NCI-H524 treated with DMSO at 0.1 percent for 48 hours (cell line): ENCODE measurements around the gene NLRP3.
A peak's percentile ranks its signal among the peaks of the same experiment; 100 is the strongest.

Experiments
- DNase-seq: peaks from one replicate; lab custom pipeline; 2025; lab: John Stamatoyannopoulos, UW

Gene NLRP3

DNA sequence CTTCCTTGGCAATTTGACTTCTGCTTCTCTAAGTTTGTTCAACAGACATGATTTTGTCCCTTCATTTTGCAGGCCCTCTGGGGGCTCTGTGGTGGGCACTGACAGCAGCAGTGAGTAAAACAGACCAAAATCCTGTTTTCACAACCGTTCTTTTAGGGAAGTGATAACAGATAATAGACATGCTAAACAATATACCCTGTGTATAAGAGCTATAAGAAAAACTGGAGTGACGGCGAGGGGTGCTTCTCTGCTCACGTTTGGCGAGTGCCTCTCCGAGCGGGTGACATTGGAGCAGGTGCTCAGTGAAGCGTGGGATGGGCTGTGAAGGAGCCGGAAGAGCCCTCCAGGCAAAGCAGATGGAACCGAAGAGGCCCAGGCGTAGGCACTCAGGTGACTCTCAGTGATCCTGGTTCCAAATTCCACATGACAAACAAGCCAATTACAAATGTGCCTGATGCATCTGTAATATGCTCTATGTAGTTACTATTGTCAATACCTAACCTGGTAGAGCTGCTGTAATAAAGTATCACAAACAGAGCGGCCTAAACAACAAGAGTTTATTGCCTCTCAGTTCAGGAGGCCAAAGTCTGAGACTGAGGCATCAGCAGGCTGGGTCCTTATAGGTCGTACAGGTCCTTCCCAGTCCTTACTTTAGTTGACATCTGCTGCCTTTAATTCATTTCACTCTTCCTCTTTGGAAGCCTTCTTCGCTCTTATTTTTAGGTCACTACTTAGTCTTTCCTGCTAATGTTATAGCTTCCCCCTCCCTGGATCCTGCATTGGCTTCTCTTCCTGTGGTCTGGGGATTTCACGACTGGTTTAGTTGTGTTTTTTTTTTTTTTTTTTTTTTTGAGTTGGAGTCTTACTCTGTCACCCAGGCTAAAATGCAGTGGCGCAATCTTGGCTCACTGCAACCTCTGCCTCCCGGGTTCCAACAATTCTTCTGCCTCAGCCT is 21.9 kb downstream of the NLRP3 start:
- DNase-seq: no peak

DNA sequence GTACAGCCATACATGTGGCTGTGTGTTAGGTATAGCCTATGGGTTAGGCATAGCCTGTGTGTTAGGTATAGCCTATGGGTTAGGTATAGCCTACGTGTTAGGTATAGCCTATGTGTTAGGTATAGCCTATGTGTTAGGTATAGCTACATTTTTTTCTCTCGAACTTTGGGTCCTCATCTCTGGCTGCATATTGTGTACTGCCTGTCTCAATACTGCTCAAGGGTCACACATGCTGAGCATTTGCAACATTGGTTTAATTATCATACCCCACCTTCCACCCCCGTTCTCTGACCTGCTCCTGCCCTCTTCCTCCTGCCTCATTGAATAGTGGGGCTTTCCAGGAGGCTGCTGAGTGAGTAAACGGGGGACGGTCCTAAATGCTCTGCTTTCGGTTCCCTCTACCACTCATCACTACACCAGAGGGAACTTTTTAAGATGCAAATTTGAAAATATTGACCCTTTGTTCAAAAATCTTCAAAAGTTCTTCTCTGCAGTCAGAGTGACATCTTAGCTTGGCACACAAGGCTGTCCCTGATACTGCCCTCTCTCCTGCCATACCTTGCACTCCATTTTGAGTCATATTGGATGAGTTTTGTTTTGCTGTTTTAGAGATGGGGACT is 24.1 kb downstream of the NLRP3 start:
- DNase-seq: no peak

DNA sequence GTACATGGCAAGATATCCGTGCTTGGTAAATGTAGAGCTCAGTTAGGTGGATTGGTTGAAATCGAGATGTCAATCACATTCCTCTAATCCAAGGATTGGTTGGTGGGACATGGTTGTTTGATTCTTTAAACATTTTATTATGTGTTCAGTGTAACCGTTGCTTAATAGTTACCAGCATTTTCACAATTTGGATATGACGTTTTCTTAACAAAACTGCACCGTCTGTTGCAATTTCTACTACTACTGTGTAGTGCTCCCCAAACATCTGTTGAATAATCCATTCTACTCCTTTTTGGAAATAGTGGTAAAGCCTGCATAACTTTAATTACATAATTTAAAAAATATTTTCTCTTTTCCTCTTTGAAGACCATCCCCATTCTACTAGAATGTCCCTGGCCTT is 25.6 kb downstream of the NLRP3 start:
- no peak for DNase-seq

DNA sequence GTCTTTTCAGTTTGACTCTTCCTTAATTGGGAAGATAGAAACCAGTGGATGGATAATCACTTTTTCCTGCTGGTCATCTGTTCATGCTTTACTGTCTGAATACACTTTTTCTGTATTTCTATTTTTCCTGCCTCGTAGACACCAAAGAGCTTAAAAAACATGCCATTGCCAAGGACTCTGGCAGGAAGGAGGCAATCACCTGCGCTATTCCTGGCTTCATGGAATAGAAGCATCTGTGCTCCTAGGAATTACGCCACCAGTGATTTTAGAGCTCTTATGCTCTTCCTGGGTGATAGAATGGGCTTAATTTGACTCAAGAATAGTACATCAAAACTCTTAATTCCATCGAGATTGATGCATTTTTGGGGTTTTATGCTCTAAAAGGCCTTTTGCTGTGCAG is 26.2 kb downstream of the NLRP3 start:
- no peak for DNase-seq

DNA sequence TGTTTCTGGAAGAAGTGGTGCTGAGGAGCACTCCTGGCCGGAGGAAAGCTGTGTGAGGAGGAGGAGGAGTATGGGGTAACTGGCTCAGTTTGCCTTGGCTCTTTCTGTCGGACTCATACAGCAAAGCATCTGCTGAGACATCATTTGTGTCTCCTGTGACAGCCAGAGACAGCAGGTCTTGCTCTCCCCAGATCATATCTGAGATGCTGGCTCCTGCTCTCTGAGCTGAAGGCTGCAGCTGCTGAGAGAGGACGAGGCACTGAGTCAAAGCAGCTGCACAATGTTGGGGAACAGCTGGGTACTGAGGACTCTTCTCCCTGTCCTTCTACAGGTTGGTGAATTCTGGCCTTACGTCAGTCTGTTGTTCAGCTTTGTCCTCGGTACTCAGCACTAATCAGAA is 27.7 kb downstream of the NLRP3 start:
- DNase-seq: no peak

DNA sequence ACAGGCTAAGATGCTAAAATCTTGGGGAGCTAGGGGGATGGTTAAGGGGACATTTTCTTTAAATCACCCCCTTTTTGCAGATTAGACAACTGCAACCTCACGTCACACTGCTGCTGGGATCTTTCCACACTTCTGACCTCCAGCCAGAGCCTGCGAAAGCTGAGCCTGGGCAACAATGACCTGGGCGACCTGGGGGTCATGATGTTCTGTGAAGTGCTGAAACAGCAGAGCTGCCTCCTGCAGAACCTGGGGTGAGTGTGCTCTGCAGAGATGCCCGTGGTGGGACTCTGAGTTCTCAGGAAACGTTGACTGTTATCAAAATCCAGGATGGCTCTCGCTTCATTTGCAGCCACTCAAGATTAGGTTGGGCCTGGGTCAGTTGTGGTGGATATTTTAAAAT is 28.6 kb downstream of the NLRP3 start:
- DNase-seq: no peak

DNA sequence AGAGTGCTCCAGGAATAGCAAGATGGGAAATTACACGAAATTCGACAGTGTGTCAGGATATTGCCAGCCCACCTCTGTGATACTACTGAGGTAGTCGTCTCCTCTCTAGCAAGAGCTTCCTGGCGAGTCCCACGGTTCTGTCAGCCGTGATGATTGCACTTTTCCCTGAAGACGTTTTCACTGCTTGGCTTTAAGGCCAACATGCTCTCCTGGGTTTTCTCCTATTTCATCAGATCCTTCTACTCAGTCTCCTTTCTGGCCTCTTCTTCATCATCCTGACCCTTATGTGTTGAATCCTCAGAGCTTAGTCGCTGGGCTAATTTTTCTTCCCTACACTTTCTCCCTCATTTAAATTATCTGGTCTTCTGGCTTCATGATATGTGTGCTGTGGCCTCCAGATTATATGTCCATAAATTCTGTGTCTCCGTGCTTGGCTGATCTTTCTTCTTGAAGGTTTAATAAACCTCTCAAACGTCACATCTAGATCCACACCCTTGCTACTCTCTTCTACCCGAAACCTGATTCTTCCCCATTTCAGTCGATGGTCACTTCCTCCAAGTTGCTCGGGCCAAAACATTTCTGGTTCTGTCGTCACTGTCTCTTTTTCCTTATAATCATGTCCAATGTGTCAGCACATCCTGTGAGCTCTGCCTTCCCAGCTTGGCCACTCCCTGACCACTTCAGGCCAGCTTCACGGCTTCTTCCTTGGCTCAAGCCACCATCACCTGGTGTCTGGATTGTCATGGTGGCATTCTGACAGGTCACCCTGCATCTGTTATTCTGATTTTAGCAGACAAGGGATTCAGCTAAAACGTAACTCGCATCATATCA is 29.8 kb downstream of the NLRP3 start:
- DNase-seq: no peak

DNA sequence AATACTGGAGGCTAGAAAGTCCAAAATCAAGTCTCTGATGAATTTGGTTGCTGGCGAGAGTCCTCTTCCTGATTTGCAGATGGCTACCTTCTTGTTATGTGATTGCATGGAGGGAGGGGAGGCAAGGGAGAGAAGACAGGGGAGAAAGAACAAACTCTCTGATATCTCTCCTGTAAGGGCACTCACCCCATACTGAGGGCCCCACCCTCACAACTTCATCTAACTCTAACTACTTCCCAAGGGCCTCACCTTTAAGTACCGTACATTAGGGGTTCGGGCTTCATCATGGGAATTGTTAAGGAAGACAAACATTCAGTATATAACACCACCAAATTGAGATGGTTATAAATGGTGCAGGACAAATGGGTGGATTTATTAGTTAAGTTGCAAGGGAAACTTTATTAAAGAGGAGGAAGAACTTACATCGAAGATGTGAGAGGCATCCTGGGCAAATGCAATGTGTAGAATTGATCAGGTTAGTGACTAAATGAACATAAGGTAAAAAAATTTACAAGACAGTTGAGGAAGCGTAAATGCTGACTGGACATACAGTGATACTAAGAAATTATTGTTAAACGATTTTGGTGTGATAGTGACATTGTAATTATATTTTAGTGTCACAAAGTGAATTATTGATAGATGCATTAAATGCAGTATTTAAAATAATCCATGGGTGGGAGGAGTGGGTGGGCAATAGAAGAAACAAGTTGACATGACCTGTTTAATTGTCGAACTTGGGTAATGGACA is 31.4 kb downstream of the NLRP3 start:
- DNase-seq: no peak

DNA sequence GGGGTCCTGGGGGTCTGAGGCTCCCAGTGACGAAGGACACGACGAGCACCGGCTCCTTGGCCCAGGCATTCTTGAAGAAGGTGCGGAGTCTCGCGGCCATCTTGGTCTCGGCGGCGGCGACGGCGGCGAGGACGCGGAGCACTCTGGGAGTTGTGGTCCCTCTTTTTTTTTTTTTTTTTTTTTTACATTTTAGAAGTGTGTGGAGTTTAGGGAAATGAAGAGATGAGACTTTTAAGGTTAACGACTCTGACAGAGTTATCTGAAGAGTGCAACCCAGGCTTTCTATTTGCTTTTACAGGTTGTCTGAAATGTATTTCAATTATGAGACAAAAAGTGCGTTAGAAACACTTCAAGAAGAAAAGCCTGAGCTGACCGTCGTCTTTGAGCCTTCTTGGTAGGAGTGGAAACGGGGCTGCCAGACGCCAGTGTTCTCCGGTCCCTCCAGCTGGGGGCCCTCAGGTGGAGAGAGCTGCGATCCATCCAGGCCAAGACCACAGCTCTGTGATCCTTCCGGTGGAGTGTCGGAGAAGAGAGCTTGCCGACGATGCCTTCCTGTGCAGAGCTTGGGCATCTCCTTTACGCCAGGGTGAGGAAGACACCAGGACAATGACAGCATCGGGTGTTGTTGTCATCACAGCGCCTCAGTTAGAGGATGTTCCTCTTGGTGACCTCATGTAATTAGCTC is 32.3 kb downstream of the NLRP3 start:
- DNase-seq: peak; percentile 1

DNA sequence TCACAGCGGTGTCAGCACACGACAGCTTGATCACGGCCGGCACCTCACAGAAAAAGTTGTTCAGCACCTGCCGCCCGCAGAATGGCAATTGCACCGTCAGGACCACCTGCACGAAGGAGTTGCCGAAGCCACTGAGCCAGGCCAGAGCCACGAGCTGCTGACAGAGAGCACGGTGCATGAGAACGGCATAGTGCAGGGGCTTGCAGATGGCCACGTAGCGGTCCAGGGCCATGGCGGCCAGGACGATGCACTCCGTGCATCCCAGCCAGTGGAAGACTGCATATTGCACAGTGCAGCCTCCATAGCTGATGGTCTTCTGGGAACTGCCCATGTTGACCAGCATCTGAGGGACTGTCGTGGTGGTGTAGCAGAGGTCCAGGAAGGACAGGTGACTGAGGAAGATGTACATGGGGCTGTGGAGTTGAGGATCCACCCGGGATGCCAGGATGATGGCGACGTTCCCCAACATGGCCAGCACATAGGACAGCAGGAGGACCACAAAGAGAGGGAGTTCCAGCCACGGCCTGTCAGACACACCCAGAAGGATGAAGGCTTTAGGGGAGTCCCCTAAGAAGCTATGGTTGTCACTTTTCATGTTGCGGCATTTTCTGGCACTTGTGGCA is 35.5 kb downstream of the NLRP3 start:
- no peak for DNase-seq

DNA sequence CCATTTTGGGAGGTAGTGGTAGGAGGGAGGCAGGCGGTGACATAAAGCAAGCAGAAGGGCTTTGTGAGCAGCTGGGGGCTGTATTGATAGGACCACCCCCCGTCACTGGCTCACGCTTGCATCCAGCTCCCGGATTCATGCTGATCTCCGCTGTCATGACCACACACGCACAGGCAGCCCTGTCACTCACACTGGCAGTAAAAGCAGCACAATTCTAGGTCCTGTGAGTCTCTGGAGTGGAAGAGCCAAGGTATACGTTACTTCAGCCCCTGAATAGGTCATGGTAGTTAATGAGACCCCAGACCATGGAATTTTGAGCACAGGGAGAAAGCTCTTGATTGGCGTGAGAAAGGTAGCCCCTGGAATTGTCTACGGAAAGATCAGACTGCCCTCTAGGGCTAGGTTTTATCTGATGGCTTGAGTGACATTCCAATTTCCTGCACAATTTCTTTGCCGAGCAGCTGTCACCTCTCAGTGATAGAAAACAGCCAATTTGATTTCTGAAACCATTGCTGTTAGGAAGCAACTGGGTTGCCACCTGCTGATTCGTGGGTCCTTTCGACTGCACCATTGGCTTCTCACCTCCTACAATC is 36.6 kb downstream of the NLRP3 start:
- no peak for DNase-seq

DNA sequence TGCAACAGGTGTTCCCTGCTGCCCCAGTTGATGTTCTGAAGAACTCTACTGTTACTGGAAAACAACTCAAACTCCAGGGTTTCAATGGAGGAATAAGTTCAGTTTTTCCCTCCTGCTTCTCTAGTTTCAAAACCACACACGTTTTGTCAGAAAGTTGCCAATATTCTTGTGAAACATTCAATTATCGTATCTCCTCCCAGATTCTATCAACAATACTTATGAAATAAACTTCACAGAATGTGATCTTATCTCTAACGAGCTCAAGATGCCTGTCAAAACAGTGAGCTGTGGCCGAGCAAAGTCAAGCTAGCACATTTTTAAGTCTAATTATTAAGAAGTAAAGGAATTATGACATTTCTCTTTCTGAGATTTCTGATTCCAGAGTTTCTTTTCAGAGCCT is 37.3 kb downstream of the NLRP3 start:
- no peak for DNase-seq

DNA sequence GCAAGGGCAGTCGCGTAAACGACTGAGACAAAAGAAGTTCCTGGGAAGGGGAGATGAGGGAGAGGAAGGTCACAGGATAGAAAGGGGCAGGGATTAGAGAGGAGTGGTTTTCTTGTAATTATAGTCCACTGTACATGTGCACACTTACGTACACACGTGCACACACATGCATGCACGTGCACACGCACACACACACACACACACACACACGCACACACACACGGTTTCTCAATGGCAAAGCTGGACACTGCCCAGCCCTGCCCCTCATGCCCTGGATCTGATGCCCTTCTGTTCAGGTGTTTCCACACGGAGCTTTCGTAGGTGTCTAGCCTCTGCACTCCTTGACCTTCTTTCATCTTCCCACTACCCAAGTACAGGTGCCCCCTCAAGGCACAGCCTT is 38.0 kb downstream of the NLRP3 start:
- no peak for DNase-seq

DNA sequence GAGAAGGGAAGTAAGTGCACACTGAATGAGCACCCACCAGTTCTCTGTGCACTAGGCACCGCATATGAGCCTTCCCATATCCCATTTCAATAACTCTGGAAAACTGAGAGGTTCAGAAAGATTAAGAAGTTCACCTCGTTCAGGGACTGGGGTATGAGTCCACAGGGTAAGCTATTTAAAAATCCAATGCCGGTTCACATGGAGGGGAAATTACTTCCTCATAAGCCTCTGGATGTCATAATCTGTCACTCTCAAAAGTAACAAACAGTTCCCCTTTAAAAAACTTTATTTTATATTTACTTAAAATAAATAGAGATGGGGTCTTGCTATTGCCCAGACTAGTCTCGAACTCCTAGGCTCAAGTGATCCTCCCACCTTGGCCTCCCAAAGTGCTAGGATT is 40.0 kb downstream of the NLRP3 start:
- no peak for DNase-seq

DNA sequence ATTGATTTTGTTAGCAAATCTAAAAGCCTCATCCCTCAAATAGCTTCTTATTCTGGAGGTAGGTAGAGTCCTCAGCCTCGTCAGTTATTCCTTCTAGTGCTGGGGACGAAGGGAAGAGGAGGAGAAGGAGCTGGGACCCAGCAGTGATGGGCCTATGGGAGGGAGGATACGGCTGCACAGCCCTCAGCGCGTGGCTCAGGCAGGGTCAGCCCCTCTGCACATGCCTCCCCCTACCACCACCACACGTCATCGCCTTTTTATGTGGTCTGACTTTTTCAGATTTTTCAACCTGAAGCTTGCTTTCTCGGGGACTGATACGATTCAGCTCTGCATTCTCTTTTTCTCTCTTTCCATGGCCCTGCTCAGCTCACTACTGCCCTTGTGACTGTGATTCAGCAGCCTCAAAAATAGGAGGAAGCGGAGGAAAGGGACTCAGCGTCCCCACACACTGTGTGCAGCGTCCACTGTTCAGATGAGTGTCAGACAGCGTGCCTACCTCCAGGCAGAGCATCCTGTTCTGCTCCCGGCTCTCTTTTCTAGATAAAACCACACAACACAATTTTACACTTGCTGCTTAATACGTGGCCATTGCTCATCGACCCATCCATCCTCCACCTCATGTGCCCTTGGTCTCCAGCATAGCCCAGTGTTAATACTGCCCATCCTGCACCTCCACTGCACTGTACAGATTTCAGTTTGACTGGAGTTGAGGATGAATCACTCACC is 41.1 kb downstream of the NLRP3 start:
- DNase-seq: no peak

DNA sequence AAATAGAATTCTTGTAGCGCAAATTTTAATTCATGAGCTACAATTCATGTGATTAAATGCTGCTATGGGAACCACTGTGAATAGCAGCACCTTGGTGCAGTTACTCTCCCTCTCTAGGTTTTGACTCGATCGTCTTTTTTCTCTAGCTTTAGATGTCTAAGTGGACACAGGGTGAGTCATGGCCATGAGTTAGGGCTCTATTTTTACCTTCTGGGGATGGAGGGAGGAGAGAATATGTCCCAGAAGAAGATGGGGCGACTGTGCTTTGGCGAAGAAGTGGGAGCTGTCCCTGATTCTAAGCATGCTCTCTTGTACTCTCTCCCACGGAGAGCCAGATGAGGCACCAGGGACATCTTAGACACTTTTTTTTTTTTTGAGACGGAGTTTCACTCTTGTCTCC is 43.5 kb downstream of the NLRP3 start:
- DNase-seq: no peak

DNA sequence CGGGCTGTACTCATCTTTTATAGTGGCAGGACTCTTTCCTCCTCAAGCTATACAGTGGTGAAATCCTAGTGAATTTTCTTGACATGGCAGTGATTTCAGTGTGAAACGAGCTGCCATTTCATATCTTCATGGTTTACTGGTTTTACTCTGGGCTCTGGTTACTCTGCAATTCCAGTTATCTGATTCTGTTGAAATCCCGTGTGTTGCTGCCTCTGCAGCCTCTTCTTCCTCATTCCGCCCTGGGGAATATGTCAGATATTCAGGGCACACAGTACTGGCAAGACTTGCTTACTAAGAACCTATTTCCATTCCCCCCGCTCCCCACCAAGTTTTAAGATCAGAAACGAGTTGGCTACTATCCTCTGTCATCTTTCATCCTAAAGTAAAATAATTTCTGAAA is 49.8 kb downstream of the NLRP3 start:
- DNase-seq: no peak

DNA sequence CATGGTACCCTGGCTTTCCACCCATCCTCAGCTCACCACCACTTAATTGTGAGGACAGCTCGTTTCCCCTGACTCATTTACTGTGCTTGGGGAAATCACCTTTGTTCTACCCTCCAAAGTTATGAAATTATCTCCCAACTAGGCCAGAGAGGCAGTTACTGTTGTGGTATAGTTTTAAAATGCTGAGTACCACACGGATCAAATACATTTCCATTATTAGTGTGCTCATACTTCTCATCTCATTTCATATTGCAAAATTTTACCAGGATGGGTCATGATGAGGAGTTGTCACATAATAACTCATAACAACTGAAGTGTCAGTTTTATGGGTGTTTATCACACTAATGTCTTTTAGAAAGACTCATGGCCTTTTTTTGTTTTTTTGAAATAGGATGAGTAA is 51.2 kb downstream of the NLRP3 start:
- DNase-seq: no peak

DNA sequence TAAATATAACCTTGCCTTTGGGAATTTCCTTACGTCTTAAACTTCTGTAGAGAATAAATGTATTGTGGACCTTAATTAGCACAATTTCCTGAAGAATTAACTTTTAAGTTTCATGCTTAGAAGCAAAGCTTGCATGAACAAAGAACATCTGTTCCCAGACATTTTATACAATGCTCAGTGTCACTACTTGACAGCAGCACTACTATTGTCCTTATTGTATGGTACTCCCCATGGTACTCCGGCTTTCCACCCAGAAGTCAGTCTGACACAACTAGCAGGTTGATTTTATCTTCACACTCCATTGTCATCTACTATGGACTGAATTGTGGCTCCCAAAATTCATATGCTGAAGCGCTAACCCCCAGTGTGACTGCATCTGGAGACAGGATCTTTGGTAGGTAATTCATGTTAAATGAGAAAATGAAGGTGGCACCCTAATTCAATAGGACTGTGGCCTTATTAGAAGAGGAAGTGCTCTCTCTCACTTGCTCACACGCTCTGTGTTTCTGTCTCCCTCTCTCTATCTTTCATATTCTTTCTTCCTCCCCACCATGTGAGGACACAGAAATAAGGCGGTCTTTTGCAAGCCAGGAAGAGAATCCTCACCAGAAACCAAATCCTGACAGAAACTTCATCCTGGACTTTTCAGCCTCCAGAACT is 52.6 kb downstream of the NLRP3 start:
- no peak for DNase-seq
